Large intestine (tissue), 3 donors: ENCODE measurements around the gene SIRT3. TPM values are rescaled to one million over a fixed set of nuclear protein-coding genes. Genes with fewer than 3 reads are reported as not detected.

ENCODE experiments used
- DNase-seq, 2 donors: peaks; one replicate each; pipeline versions ENCODE4 v3.0.0 to v3.0.0-alpha.2; 2013
- H3K27ac ChIP-seq: one replicate; pipeline ENCODE4 v1.5.1; 2013; ENCODE audit warnings: low read length
- H3K27me3 ChIP-seq: 2 replicates; pipeline ENCODE4 v1.6.1; 2013; ENCODE audit warnings: low read length; ENCODE audit not compliant: control insufficient read depth, insufficient read depth
- H3K36me3 ChIP-seq: 2 replicates; pipeline ENCODE4 v1.6.1; 2013; ENCODE audit warnings: low read length; ENCODE audit not compliant: control insufficient read depth, insufficient read depth
- H3K4me1 ChIP-seq: one replicate; pipeline ENCODE4 v1.6.1; 2013; ENCODE audit warnings: low read length; ENCODE audit not compliant: control insufficient read depth, insufficient read depth
- H3K4me3 ChIP-seq: one replicate; pipeline ENCODE4 v1.5.1; 2013; ENCODE audit warnings: low read length
- H3K9me3 ChIP-seq: one replicate; pipeline ENCODE4 v1.6.1; 2013; ENCODE audit warnings: mild to moderate bottlenecking, low read depth, low read length, moderate library complexity; ENCODE audit not compliant: control insufficient read depth
- WGBS: methylation state at CpG from one replicate; pipeline ENCODE4 v1.1.5; 2013; ENCODE audit warnings: low lambda C conversion rate; ENCODE audit not compliant: insufficient coverage; 5-methylcytosine and 5-hydroxymethylcytosine counted together
- polyA plus RNA-seq: library from polyadenylated mRNA; unstranded; fragments of 120-200 nt; gene quantifications from one replicate; pipeline ENCODE4 v1.2.1, GENCODE V29; 2013

The SIRT3 gene
- polyA plus RNA-seq, 1 donor, result 44.8 TPM

DNA sequence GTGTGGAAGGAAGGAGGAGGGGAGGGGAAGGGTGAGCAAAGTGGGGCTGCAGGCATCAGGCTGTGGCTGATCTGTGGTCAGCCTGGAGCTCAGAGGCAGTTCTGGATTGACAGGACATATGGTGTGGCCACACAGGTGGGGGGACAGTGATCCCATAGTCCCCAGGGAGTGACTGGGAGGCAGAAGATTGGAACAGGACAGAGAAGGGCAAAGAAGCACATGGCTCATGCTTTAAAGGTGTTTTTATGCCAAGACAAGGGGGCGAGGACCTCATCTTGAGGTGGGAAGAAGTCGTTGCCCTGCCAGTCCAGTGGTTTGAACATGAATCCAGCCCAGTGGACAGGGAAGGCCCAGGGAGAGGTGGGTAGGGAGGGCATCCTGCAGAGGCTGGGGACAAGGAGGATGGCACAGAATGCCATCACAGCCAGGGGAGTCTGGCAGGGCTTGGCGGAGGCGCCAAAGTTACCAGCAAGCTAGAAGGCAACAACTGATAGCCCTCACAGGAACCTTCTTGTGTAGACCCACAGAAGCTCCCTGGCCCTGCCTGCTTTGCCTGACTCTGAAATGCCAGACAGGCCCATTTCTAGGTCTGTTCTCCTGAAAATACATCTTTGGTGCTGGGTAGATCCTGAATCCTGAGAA lies 32.1 kb downstream of the SIRT3 start:
- Histone ChIP-seq H3K4me3 (no peak overlapping the region), H3K27ac (no peak overlapping the region), H3K27me3 (no peaks in the 10 kb centered on the region), H3K4me1 (peaks cover 8% of the 10 kb centered on the region), H3K36me3 (peaks cover 42% of the 10 kb centered on the region), H3K9me3 (peaks cover 3% of the 10 kb centered on the region)
- no peak for DNase-seq
- no CpG with 5 or more reads among the region's 4 CpGs for WGBS

DNA sequence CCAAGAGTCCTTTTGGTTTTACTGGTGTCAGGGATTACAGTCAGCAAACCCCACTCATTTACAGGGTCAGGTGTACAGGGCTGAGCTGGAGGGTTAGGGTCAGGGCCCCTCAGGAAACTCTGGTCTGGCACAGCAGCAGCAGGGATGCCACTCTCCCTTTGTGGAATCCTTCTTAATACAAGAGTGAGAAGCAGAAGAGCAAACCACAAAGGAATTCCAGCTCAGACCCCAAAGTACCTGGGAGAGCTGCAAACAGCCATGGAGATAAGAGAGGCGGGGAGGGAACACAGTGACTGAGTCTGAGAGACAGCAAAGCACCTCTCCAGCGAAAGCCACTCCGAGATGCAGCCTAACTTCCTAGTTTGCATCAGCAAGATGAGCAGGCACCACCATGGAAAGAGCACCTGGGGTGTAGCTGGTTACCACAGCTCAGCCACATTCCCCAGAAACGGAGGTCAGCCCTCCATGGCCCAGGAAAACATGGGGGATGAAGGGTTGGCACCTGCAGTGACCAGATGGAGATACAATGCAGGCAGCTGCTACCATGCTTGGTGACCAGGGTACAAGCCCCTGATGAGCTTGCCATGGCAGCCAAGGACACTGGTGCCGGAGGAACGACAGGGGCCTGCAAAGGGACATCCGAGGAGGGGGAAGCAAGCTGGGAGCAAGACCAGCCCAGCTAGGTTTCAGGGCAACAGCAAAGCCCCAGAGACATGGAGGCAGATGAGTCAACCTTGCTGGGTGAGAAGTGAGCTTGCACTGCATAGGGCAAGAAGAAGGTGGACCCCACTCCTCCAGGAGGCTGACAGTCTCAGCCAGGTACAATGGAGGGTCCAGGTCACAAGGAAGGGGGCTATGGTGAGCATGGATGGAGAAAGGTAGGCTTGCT lies 32.8 kb downstream of the SIRT3 start:
- H3K27ac ChIP-seq, result no peak overlapping the region
- H3K4me3 ChIP-seq, result no peak overlapping the region
- H3K9me3 ChIP-seq, result peaks cover 3% of the 10 kb centered on the region
- H3K27me3 ChIP-seq, result no peaks in the 10 kb centered on the region
- H3K36me3 ChIP-seq, result peaks cover 42% of the 10 kb centered on the region
- peaks cover 8% of the 10 kb centered on the region for H3K4me1 ChIP-seq
- no CpG with 5 or more reads among the region's 7 CpGs for WGBS
- no peak for DNase-seq

DNA sequence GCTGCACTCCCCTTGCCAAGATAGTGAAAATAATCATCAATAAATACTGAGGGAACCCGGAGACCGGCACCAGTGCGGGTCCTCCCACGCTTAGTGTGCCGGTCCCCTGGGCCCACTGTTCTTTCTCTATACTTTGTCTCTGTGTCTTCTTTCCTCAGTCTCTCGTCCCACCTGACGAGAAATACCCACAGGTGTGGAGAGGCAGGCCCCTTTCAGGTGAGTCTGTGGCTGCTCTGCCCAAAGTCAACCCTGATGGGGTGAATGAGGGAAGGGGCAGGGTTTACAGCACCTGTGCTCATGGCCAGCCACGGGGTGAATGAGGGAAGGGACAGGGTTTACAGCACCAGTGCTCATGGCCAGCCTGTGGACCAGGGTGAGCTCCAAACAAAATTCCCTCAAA lies 33.7 kb downstream of the SIRT3 start:
- no peak overlapping the region for H3K4me3 ChIP-seq
- H3K27ac ChIP-seq, result no peak overlapping the region
- H3K36me3 ChIP-seq, result peaks cover 42% of the 10 kb centered on the region
- peaks cover 8% of the 10 kb centered on the region for H3K4me1 ChIP-seq
- WGBS, result no CpG with 5 or more reads among the region's 8 CpGs
- no peak for DNase-seq
- H3K27me3 ChIP-seq, result no peaks in the 10 kb centered on the region
- H3K9me3 ChIP-seq, result peaks cover 3% of the 10 kb centered on the region

DNA sequence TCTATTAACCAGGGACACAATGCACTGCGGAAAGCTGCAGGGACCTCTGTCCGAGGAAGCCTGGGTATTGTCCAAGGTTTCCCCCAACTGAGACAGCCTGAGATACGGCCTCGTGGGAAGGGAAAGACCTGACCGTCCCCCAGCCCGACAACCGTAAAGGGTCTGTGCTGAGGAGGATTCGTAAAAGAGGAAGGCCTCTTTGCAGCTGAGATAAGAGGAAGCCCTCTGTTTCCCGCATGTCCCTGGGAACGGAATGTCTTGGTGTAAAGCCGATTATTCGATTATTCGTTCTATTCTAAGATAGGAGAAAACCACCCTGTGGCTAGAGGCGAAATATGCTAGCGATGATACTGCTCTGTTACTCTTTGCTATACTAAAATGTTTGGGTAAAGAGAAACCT lies 34.2 kb downstream of the SIRT3 start:
- no peaks in the 10 kb centered on the region for H3K27me3 ChIP-seq
- peaks cover 3% of the 10 kb centered on the region for H3K9me3 ChIP-seq
- no peak for DNase-seq
- peaks cover 8% of the 10 kb centered on the region for H3K4me1 ChIP-seq
- WGBS, result no CpG with 5 or more reads among the region's 15 CpGs
- H3K27ac ChIP-seq, result no peak overlapping the region
- H3K36me3 ChIP-seq, result peaks cover 42% of the 10 kb centered on the region
- H3K4me3 ChIP-seq, result no peak overlapping the region

DNA sequence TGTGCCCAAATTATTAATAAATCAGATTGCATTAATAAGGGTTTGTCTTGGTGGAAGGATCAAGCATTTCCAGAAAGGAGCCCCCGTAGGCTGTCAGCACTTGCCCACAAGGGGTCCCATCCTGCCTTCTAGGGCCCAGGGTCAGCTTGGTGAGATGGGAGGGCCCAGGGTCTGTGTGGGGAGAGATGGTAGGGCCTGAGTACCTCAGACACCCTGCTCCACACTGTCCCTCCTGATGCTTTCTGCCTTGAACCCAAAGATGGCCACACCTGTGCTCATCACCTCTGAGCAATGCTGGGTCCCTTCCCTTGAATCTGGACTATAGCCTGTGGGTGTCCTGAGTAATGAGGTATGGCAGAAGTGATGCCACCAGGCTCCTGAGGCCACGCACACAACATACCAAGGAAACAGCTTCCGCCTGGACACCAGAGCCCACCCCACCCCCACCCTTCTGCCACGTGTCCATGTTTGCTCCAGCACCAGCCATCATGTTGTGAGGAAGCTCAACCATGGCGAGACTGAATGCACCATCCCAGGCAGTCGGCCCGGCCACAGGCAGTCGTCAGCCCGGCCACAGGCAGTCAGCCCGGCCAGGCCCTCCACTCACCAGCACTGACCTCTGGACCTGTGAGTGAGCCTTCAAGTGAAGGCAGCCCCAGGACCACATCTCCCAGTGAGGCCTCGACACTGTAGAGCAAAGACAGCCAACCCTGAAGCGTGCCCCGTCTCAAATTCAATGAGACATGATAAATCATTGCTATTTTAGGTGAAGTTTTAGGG lies 35.7 kb downstream of the SIRT3 start:
- H3K36me3 ChIP-seq, result peaks cover 38% of the 10 kb centered on the region
- H3K4me1 ChIP-seq, result peaks cover 4% of the 10 kb centered on the region
- WGBS, result no CpG with 5 or more reads among the region's 13 CpGs
- no peak overlapping the region for H3K27ac ChIP-seq
- H3K4me3 ChIP-seq, result no peak overlapping the region
- no peak for DNase-seq
- peaks cover 3% of the 10 kb centered on the region for H3K9me3 ChIP-seq
- no peaks in the 10 kb centered on the region for H3K27me3 ChIP-seq

DNA sequence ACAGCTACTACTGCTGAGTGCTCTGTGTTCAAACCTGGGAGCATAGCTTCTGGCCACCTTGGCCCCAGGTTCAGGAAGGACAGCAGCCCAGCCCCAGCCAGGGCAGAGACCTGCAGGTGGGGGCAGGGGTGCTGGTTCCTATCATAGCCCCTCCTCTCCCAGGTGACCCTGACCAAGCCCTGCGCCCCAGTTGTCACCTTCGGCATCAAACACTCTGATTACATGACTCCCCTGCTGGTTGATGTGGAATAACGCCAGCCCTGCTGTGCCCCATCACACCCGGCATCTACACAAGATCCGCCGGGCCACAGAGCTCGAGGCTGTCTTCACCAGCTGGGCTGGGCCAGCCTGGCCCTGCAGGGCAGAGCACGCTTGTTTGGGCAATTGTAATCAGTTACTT lies 36.4 kb downstream of the SIRT3 start:
- Histone ChIP-seq H3K27me3 (no peaks in the 10 kb centered on the region), H3K27ac (no peak overlapping the region), H3K4me1 (no peaks in the 10 kb centered on the region), H3K9me3 (peaks cover 3% of the 10 kb centered on the region), H3K36me3 (peaks cover 31% of the 10 kb centered on the region), H3K4me3 (no peak overlapping the region)
- WGBS, result no CpG with 5 or more reads among the region's 8 CpGs
- no peak for DNase-seq

DNA sequence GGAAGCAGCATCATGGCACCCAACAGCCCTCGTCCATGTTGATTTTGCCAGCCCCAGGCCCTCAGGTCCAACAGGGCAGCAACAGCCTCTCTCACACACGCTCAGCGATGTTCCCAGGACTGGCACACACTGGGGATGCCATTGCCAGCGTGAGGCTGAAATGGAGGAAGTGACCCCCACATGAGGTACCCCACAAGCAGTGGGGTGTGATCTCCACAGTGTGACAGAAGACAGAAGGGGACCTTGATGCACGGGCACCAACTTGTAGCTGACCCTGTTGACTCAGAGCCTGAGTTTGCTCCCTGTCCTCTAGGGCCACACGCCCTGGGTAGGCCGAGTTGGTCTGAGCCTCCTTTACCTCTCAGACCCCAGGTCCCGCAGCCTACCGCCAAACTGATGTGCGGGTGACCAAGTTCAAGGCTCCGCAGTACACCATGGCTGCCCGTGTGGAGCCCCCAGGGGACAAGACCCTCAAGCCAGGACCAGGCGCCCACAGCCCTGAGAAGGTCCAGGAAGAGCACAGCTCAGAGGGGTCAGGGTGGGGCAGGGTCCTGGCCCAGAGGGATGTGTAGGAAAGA lies 37.0 kb downstream of the SIRT3 start:
- no peaks in the 10 kb centered on the region for H3K27me3 ChIP-seq
- DNase-seq, result no peak
- H3K36me3 ChIP-seq, result peaks cover 25% of the 10 kb centered on the region
- no peaks in the 10 kb centered on the region for H3K4me1 ChIP-seq
- no peak overlapping the region for H3K27ac ChIP-seq
- WGBS, result no CpG with 5 or more reads among the region's 13 CpGs
- H3K4me3 ChIP-seq, result no peak overlapping the region
- peaks cover 3% of the 10 kb centered on the region for H3K9me3 ChIP-seq

DNA sequence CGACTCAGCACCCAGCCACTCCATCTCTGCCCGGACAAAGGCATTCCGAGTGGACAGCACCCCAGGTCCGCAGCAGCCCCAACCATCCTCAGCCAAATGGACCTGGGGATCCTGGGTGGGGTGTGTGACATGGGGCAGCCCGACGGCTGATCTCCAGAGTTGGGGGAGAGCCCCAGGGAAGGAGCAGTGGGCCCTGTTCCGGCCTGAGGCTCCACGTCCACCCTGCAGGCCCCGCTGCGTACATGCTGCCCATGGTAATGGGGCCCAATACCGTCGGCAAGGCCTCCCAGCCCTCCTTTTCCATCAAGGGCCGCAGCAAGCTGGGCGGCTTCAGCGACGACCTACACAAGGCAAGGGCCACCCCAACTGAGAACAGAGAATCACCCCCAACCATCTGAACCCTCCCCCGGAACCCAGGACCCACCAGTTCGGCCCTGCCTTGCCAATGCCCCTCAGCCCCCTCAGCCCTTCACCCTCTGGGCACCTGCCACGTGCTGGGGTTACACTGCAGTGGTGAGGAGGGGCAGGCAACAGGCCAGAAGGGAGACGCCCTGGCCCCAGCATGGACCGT lies 37.8 kb downstream of the SIRT3 start:
- Histone ChIP-seq H3K27ac (no peak overlapping the region), H3K36me3 (peaks cover 18% of the 10 kb centered on the region), H3K4me1 (no peaks in the 10 kb centered on the region), H3K4me3 (no peak overlapping the region), H3K27me3 (no peaks in the 10 kb centered on the region), H3K9me3 (peaks cover 3% of the 10 kb centered on the region)
- DNase-seq, result no peak
- no CpG with 5 or more reads among the region's 21 CpGs for WGBS

DNA sequence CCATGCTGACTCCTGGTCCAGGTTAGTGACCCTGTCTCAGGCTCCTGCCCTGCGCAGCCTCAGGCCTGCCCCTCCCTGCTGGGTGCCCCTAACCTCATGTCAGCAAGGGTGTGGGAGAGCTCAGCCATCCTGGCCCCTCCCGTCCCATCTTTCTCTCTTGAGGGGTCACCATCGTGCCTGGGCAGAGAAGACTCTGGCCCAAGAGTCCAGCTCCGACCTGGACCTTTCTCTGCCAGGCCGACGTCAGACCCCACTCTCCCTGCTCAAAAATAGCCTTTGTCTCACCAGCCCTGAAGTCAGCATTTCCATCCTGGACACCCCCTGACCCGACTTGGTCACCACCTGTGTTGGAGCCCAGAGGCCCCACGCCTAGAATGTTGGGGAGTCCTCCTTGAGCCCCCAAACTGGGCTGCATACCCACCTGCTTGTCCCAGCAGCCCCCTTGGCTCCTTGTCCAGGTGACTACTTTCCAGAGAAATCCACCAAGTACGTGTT lies 38.4 kb downstream of the SIRT3 start:
- Histone ChIP-seq H3K4me3 (no peak overlapping the region), H3K36me3 (peaks cover 12% of the 10 kb centered on the region), H3K9me3 (peaks cover 3% of the 10 kb centered on the region), H3K27me3 (no peaks in the 10 kb centered on the region), H3K27ac (no peak overlapping the region), H3K4me1 (no peaks in the 10 kb centered on the region)
- no CpG with 5 or more reads among the region's 9 CpGs for WGBS
- no peak for DNase-seq
